Measurements from ENCODE around the gene LAGE3.
A peak's percentile ranks its signal among the peaks of the same experiment; 100 is the strongest.

Gene LAGE3

GRCh38 chrX:154458116-154458953 is 20.7 kb downstream of the LAGE3 start, which contains the start of gene PLXNA3:
TSS of gene PLXNA3 (plus strand) at chrX:154458281. CDS start at chrX:154460184, 1,903 bp downstream.
- peak; percentile 34 to 53 for DNase-seq (ENCODE audit: low read depth in 2 of 2)

- no peak for DNase-seq (ENCODE audit: low read depth in 2 of 2)
Observed at GRCh38 chrX:154457491-154458115, 21.5 kb downstream of the LAGE3 start.

GRCh38 chrX:154452823-154453222 is 26.3 kb downstream of the LAGE3 start:
- no peak for DNase-seq (ENCODE audit: low read depth in 2 of 2)

- DNase-seq (ENCODE audit: low read depth in 2 of 2) = no peak
Observed at GRCh38 chrX:154450312-154450711, 28.8 kb downstream of the LAGE3 start.

DNA sequence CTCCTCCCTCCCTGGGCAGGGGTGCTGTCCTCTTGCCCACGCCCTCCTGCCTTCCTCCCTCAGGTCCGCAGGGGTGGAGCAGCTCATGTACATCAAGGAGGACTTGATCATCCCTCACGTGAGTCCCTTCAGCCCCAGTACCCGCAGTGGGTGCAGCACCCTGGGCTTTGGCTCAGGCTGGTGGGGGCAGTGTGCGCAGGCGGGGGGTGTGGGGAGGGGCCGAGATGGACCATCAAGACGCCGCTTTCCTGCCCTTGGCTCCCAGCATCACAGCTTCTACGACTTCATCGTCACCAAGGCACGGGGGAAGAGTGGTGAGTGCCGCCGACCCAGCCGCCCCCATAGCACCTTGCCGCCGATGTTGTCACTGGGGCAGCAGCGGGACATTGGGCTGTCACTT is 29.5 kb downstream of the LAGE3 start:
- no peak for DNase-seq (ENCODE audit: low read depth in 2 of 2)

GRCh38 chrX:154448484-154448883 is 30.6 kb downstream of the LAGE3 start:
- no peak for DNase-seq (ENCODE audit: low read depth in 2 of 2)

GRCh38 chrX:154446430-154446829 is 32.7 kb downstream of the LAGE3 start:
- DNase-seq (ENCODE audit: low read depth in 2 of 2) = no peak

GRCh38 chrX:154445776-154446175 is 33.3 kb downstream of the LAGE3 start:
- no peak for DNase-seq (ENCODE audit: low read depth in 2 of 2)

DNA sequence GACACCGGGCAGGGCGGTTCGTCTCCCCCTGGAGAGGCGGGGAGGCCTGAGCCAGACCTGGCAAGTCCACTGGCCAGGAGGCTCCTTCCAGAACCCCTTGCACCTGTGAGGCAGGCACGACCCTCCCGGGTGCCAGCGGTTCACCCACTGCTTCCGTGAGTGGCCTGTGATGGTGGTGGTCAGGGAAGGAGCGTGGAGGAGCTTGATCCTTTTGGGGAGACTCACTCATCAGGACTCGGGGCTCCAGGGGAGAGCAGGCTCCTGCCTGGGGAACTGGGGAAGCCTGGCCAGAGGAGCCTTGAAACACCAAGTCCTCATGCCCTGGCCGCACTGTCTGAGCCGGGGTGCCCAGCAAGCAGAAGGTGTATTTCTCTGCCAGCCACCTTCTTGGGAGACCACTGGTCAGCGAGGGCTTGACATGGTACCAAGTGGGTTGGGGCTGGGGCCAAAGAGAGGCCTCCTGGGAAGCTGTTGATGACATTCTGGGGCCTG is 34.3 kb downstream of the LAGE3 start:
- DNase-seq (ENCODE audit: low read depth in 2 of 2) = no peak

GRCh38 chrX:154443992-154444754 is 34.9 kb downstream of the LAGE3 start, which contains the start of gene FAM50A:
TSS of gene FAM50A (plus strand) at chrX:154444141. CDS start at chrX:154444236, 95 bp downstream.
- peak in 1 of 2 donors; percentile 35 for DNase-seq (ENCODE audit: low read depth in 2 of 2)

DNA sequence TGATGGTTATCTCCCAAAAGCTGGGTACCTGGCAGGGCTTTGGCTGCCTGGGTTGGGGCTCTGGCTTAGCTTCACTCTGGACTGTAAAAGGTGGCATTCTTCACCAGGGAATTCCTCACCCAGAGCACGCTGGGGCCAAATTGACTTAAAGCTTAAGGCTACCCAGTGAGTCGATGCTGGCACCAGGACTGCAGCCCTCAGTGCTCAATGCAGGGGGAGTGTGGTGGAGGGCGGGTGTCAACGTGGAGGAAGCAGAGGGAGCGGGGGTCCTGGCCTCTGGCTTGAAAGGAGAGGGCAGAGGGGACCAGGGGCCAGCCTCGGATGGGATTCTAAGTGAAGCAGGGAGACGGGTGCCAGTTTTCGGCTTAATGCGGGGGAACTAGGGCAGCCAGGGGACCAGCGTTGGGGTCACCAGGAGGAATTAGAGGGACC is 35.6 kb downstream of the LAGE3 start:
- no peak for DNase-seq (ENCODE audit: low read depth in 2 of 2)

- DNase-seq (ENCODE audit: low read depth in 2 of 2) = no peak
Observed at GRCh38 chrX:154441984-154442707, 36.9 kb downstream of the LAGE3 start.

- no peak for DNase-seq (ENCODE audit: low read depth in 2 of 2)
Observed at GRCh38 chrX:154441564-154441963, 37.5 kb downstream of the LAGE3 start.

DNA sequence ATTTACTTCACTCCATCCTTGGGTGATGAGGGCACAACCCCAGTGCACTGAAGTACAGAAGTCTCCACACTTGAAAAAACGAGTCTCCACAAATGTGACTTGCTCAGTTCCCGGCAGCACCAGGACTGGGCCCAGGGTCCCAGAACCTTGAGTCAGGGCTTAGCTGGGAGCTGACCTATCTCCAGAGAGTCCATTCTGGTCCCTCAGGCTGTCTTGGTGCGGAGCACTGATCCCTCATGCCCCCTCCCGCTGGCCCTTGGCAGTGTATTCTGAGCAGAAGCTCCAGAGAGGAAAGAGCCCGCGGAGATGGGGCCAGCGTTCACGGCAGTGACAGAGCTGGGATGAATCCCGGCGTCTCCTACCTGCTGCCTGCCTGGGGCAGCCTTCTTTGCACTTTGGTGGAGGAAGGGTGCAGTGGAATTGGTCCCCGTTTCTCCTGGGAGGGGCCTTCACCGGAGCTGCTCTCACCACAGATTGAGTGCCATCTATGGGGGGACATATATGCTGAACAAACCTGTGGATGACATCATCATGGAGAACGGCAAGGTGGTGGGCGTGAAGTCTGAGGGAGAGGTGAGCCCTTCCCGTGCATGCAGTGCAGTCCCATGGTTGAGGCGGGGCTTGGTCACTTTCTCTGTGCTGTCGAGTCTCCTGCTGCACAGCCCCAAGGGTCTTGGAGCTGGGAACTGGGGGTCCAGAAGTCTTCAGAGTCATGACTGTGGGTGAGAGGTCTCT is 38.3 kb downstream of the LAGE3 start:
- no peak for DNase-seq (ENCODE audit: low read depth in 2 of 2)

- DNase-seq (ENCODE audit: low read depth in 2 of 2) = no peak
Observed at GRCh38 chrX:154439841-154440240, 39.2 kb downstream of the LAGE3 start.

- no peak for DNase-seq (ENCODE audit: low read depth in 2 of 2)
Observed at GRCh38 chrX:154437971-154438893, 40.8 kb downstream of the LAGE3 start.

- no peak for DNase-seq (ENCODE audit: low read depth in 2 of 2)
Observed at GRCh38 chrX:154436983-154437752, 41.9 kb downstream of the LAGE3 start, which contains the start of gene GDI1. TSS of gene GDI1 (plus strand) at chrX:154437154. CDS start at chrX:154437255, 101 bp downstream.

DNA sequence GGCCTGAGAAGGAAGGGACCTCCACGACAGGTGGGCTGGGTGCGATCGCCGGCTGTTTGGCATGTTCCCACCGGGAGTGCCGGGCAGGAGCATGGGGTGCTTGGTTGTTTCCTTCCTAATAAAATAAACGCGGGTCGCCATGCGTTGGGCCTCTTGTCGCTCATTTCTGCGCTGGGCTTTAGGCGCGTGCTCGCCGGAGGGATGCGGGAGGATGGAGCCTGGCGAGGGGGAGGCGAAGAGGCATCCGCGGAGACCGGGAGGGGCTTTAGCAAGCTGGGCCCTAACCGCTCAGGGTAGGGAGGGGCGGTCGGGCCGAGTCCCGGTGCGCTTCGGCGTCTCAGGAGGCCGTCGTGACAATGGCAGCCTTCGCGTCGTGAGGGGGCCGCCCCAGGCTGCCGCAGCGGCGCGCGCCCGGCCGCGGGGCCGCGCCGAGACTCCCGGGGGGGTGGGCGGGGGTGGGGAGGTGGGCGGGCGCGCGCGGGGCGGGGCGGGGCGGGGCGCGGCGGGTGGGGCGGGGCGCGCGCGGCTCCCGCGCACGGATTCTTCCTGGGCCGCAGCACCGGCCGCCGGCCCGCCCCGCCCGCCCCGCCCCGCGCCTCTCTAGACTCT is 42.6 kb downstream of the LAGE3 start:
- DNase-seq (ENCODE audit: low read depth in 2 of 2) = no peak

Data from stimulated activated CD4-positive, alpha-beta T cell treated with anti-CD3 and anti-CD28 coated beads, Interleukin-1b, Interleukin-23, amount 100 ng/mL, for 1 hour (primary cell).